Right lobe of liver (tissue), 6 donors: Measurements from ENCODE around the gene LRCH1. TPM values are rescaled to one million over a fixed set of nuclear protein-coding genes. Genes with fewer than 3 reads are reported as not detected.

Experiments
- ATAC-seq, 4 donors: fragments of 200-7000 bp; cut with Tn5 transposase; one replicate each; pipeline ENCODE4 v1.9.1; 2020; ENCODE audit warnings: mild to moderate bottlenecking in 4 of 4, moderate library complexity in 4 of 4
- DNase-seq, 3 donors: peaks; one replicate each; pipeline ENCODE4 v3.0.0-alpha.2; 2020
- H3K27ac ChIP-seq, 3 donors: fragments of 200-600 bp; one replicate each; pipeline ENCODE4 v1.8.0; 2022
- H3K27me3 ChIP-seq, 2 donors: fragments of 200-600 bp; one replicate each; pipeline ENCODE4 v1.8.0; 2022
- H3K36me3 ChIP-seq, 4 donors: fragments of 200-600 bp; sonication (generic) in 1 of 4; one replicate each; pipeline versions ENCODE4 v1.5.1 to v1.8.0; 2017 to 2022; ENCODE audit warnings: control low read depth in 1 of 4
- H3K4me1 ChIP-seq, 4 donors: fragments of 200-600 bp; sonication (generic) in 1 of 4; one replicate each; pipeline versions ENCODE4 v1.5.1 to v1.8.0; 2017 to 2022; ENCODE audit warnings: control low read depth in 1 of 4
- H3K4me3 ChIP-seq, 3 donors: fragments of 200-600 bp; one replicate each; pipeline ENCODE4 v1.8.0; 2022
- H3K9me3 ChIP-seq, 4 donors: fragments of 200-600 bp; sonication (generic) in 1 of 4; one replicate each; pipeline versions ENCODE4 v1.5.1 to v1.8.0; 2017 to 2022; ENCODE audit warnings: control low read depth in 1 of 4
- CTCF ChIP-seq, 4 donors: fragments of 200-600 bp in 3 of 4; fragments of 450-650 bp in 1 of 4; IDR thresholded peaks; one replicate each; pipeline versions ENCODE4 v1.5.1 to v1.8.0; 2016 to 2022; ENCODE audit warnings: antibody characterized with exemption in 4 of 4, mild to moderate bottlenecking in 2 of 4
- POLR2A ChIP-seq: fragments of 450-650 bp; IDR thresholded peaks from one replicate; pipeline ENCODE4 v1.6.1; 2017; ENCODE audit warnings: antibody characterized with exemption, mild to moderate bottlenecking
- WGBS: methylation state at CpG from one replicate; pipeline ENCODE4 v1.1.6; 2018; ENCODE audit warnings: low coverage, low lambda C conversion rate; ENCODE audit not compliant: insufficient coverage; ENCODE audit errors: missing lambda C conversion rate; 5-methylcytosine and 5-hydroxymethylcytosine counted together
- intact Hi-C, 2 donors: fragments of 100-400 bp; cut with DNase I; formaldehyde crosslinking; loops; one replicate each; pipeline versions ENCODE4 v1.11.2 to v1.14.1; 2022
- total RNA-seq, 6 experiments: library from RNA; depleted of rRNA in 2 of 6; stranded (reverse); fragments of >200 nt in 2 of 6; fragmentation: NEBNext Ultra II Directional in 3 of 6; extraction: Animal tissue kit (Norgen Biotek cat#: 25700) in 3 of 6; gene quantifications; one replicate each; pipeline versions ENCODE4 v1.1.0 to v1.2.4, GENCODE V29; 2016 to 2023
- donor health status: DM: no; HTN: yes; CAD: no.
- donor health status: DM: no; HTN: no; CAD: no.
- donor health status: DM: no; HTN: no; CAD: no.
- donor health status: DM: no; HTN: yes; CAD: no.
- donor health status: DM: no; HTN: yes; CAD: no.

Gene LRCH1
- total RNA-seq, 6 experiments from 2014 or later, result 5.4 to 9.6 (median 7.7) TPM

GRCh38 chr13:46571189-46571908 is 18.4 kb downstream of the LRCH1 start:
- no peak overlapping the region for H3K27ac ChIP-seq
- H3K4me1 ChIP-seq, result peaks cover 0 to 9% (median 0%) of the 10 kb centered on the region in 4 donors
- no peak for TF ChIP-seq POLR2A
- no peak for TF ChIP-seq CTCF (IDR thresholded peaks at IDR 0.05)
- no peaks in the 10 kb centered on the region for H3K27me3 ChIP-seq
- no peaks in the 10 kb centered on the region for H3K9me3 ChIP-seq
- intact Hi-C loops, result no loop called here
- H3K4me3 ChIP-seq, result no peak overlapping the region
- DNase-seq (no peak), ATAC-seq (peak in 2 of 4 donors; percentile 35 to 37)
- H3K36me3 ChIP-seq, result no peaks in the 10 kb centered on the region
- 73% methylated on average over 9 of the region's 11 CpGs for WGBS

GRCh38 chr13:46571909-46572595 is 19.1 kb downstream of the LRCH1 start:
- no peaks in the 10 kb centered on the region for H3K36me3 ChIP-seq
- TF ChIP-seq POLR2A (no peak), CTCF (IDR thresholded peaks at IDR 0.05) (no peak)
- H3K9me3 ChIP-seq, result no peaks in the 10 kb centered on the region
- intact Hi-C loops, result no loop called here
- H3K4me3 ChIP-seq, result no peak overlapping the region
- H3K27me3 ChIP-seq, result no peaks in the 10 kb centered on the region
- WGBS, result 48% methylated on average over 6 of the region's 7 CpGs
- H3K4me1 ChIP-seq, result peaks cover 0 to 10% (median 0%) of the 10 kb centered on the region in 4 donors
- no peak for DNase-seq
- no peak overlapping the region for H3K27ac ChIP-seq
- ATAC-seq, result peak in 1 of 4 donors; percentile 24

- no peaks in the 10 kb centered on the region for H3K36me3 ChIP-seq
- TF ChIP-seq CTCF (IDR thresholded peaks at IDR 0.05) (no peak), POLR2A (no peak)
- no peak overlapping the region for H3K27ac ChIP-seq
- H3K9me3 ChIP-seq, result no peaks in the 10 kb centered on the region
- DNase-seq, result no peak
- no peak for ATAC-seq
- no peaks in the 10 kb centered on the region for H3K27me3 ChIP-seq
- intact Hi-C loops, result no loop called here
- no peak overlapping the region for H3K4me3 ChIP-seq
- 86% methylated on average over 6 of the region's 6 CpGs for whole genome bisulfite sequencing
- peaks cover 0 to 10% (median 0%) of the 10 kb centered on the region in 4 donors for H3K4me1 ChIP-seq
These were observed 19.9 kb downstream of the LRCH1 start for GRCh38 chr13:46572752-46573431.

GRCh38 chr13:46575301-46575771 is 22.4 kb downstream of the LRCH1 start:
- Histone ChIP-seq H3K27me3 (no peaks in the 10 kb centered on the region), H3K4me1 (peaks cover 0 to 10% (median under 1%) of the 10 kb centered on the region in 4 donors), H3K4me3 (no peak overlapping the region), H3K27ac (no peak overlapping the region), H3K9me3 (no peaks in the 10 kb centered on the region), H3K36me3 (no peaks in the 10 kb centered on the region)
- DNase-seq, result no peak
- intact Hi-C loops, result no loop called here
- no peak for TF ChIP-seq CTCF (IDR thresholded peaks at IDR 0.05)
- no peak for TF ChIP-seq POLR2A
- 49% methylated on average over 3 of the region's 3 CpGs for WGBS
- no peak for ATAC-seq
